HG02759 (cell line): Measurements from ENCODE around the gene RASAL2.
"Not testable (repeated sequence)": the region's sequence is repeated elsewhere in the genome, so short reads cannot be mapped to it uniquely, and the experiment has no call there.

Experiments used
- ATAC-seq: cut with Tn5 transposase; IDR thresholded peaks from one replicate; pipeline ENCODE4 v1.9.1; 2021; ENCODE audit warnings: mild to moderate bottlenecking, moderate library complexity; ENCODE audit not compliant: unreplicated experiment

RASAL2 gene

GRCh38 chr1:178066908-178067614 lies 26.8 kb upstream of the RASAL2 start:
- ATAC-seq, result peak; percentile 98

DNA sequence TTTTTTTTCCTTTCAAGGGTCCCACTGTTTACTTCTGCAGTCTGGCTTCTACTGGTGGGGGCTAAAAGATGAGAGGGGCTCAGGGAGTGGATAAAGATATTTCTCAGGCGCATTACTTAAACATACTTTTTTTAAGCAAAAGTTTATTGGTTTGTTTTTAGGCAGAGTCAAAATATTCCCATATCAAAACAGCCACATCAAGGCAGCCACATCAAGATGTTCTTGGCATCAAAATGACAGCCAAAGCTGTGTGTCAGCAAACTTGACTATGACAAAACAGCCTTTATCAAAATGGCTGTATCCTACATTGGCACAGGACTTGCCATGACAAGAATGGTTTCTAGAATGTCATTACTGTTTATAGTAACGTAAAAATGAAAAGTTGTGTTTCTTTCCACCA lies 22.1 kb upstream of the RASAL2 start:
- ATAC-seq, result no peak

DNA sequence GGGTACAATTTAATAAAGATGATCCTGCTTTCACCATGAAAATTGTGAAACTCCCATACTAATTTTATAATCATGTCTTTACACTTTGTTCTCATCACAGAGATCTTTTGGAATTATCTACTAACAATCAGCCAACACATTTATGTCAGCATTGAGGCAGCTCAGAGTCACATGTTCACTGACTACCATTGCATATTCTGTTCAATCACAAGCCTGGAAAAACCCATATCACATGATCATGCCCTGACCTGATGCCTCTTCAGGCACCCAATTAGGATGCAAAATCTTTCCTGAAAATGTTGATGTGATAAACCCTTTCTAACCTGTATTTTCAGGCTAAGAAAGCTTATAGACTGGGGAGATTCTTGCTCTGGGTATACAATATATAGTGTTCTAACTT lies 21.6 kb upstream of the RASAL2 start:
- ATAC-seq, result no peak

DNA sequence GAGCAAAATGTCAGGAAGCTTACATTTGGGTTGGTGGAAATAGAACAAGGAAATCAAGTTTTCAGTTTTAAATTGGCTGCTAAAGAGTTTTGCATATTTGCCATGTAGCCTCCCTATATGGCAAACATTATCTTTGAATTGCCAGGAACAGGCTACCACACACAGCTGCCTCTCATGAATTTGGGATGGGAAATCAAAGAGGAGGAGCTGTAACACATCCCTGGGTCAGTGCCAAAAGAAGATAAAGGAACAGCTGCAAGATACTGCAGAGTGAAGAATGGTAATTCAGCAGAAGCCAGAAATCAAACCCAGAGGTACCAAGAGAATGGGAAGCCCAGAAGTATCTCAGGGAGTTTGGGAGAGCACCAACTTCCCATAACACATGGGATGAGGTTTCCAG lies 18.6 kb upstream of the RASAL2 start:
- ATAC-seq, result no peak

DNA sequence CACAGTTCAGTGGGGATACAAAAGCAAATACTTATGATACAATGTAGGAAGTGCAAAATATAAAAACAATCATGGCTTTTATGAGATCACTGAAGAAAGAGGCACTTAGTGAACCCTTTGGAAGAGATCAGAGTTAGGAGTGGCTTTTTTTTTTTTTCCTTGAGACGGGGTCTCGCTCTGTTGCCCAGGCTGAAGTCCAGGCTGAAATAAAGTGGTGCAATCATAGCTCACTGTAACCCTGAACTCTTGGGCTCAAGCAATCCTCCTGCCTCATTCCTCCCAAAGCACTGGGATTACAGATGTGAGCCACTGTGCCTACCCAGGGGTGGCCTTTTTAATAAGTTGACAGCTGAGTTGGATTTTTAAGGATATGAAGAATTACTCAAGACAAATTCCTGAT lies 17.3 kb upstream of the RASAL2 start:
- ATAC-seq, result no peak

DNA sequence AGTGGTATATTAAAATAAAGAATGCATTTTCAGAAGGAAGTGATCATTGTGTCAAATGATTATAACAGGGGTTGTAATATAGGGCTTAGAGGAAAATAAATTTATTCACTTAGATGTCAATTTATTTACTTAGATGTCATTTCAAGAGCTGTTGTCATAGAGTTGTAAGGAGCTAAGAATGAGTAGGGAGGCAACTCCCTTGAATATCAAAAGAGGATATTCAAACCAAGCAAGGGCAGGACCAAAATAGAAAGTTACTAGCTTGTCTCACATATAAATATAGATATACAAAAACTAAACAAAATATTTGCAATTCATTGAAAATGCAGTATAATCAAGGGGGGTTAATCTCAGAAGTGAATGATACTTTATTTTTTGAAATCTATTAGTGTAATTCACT lies 16.0 kb upstream of the RASAL2 start:
- ATAC-seq, result no peak

DNA sequence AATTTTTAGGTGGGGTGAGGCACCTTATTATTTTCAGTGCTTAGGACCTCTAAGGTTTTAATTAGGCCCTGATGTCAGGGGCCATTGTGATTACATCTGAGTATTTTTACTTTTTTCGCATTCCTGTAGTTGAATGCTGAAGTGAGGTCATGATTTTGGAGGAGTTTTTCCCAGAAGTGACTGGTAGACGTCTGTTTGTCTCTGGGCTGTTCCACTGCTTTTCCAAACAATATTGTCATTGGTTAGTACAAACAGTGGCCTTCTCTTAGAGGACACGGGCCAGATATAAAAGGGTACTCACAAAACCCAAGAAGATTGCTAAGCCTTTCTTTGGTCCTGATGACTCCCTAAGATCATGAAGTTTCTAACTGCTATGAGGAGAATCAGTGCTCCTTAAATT lies 7.6 kb upstream of the RASAL2 start:
- ATAC-seq, result no peak

DNA sequence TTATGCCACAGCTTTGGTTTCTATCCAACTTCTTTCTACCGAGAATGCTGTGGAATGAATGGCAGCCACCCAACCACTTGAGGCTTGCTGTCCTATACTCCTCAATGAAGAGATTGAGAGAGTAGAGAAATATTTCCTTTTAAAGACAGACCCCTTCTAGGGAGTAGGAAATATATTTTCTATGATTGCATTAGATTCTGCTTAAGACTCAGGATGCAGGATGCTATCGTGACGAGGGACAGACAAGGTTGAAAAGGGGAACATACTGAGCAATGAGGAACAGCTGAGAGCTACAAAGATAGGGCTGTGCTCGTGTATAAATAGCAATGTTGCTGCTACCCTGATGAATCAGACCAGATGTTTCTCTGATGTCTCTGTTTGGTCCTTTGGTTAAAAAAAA lies 7.1 kb upstream of the RASAL2 start:
- peak; percentile 49 for ATAC-seq

- no peak for ATAC-seq
Measured at GRCh38 chr1:178088651-178089050, 5.3 kb upstream of the RASAL2 start.

DNA sequence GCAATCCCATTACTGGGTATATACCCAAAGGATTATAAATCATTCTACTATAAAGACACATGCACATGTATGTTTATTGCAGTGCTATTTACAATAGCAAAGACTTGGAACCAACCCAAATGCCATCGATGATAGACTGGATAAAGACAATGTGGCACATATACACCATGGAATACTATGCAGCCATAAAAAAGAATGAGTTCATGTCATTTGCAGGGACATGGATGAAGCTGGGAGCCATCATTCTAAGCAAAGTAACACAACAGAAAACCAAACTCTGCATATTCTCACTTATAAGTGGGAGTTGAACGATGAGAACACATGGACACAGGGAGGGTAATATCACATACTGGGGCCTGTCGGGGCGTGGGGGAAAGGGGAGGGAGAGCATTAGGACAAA lies 2.5 kb upstream of the RASAL2 start:
- ATAC-seq, result not testable (repeated sequence)

DNA sequence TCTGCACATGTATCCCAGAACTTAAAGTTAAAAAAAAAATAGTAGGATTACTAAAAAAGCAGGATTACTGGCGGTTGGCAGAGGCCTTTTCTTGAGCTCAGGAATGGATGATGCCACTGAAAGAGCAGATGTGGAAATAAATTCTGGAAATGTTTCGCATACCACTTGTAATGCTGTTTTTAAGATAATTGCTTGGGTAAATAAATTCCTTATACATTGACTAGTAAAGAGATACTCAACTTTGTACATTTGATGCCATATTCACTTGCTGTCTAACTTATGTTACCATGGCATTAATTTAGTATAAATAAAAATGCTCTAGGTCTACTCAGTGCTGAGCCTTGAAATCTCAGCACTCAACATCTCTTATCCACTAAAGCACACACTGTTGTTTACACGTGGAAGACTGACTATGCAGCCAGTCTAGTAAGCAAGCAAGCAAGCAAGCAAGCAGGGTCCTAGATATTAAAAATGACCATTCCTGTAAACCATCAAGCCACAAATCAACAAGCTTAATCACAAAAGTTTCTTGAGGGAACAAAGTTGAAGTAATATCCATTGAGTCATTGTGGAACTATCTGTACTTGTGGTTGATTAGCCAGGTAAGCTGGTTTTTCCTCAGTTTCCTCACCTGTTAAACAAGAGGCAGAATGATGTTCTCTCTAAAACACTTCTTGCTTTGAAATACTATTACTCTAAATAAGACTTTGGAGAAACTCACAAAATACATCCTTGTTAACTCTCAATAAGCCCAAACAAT lies 1.7 kb upstream of the RASAL2 start:
- no peak for ATAC-seq

- ATAC-seq, result peak; percentile 2
Measured at GRCh38 chr1:178092878-178093493, 918 bp upstream of the RASAL2 start.

GRCh38 chr1:178093494-178093950 lies 382 bp upstream of the RASAL2 start:
- ATAC-seq, result peak; percentile 84

DNA sequence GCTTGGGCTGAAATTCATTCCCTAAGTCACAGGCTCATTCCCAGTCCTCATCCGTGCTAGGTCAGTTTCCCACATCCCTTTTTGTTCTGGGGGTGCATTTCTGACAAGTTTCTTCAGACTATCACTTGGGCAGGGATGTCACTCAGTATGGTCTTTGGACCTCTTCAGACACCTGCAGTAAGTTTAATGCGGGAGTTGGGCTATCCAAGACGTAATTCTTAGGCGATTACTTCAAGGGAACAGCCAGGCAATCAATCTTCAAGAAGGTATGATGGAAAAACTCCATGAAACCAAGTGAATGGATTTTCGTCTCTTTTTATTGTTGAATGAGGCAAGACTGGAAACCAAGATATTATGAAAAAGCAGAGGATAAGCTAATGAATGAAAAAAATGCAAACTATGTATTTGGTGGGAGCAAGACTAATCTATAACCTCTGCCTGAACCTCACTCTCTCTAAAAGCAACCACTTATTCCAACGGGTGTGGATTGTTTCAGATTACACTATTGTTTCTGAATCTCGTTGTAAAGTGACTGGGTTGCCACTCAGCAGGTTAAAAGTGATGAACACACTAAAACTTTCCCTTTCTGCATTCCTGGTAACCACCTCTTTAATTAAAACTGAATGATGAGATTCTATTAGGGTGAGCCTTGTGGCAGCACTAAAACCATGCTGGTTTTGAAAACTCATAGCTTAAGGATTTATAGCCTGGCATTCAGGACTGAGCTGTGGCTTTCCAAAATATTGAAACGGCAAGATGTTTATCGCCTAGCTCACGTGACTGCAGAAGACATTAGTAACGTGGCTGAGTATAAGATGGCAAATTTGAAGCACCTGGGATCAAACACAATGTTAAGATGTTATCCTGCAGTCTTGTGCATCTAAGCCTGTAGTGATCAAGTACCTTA lies 1.1 kb downstream of the RASAL2 start:
- ATAC-seq, result no peak

DNA sequence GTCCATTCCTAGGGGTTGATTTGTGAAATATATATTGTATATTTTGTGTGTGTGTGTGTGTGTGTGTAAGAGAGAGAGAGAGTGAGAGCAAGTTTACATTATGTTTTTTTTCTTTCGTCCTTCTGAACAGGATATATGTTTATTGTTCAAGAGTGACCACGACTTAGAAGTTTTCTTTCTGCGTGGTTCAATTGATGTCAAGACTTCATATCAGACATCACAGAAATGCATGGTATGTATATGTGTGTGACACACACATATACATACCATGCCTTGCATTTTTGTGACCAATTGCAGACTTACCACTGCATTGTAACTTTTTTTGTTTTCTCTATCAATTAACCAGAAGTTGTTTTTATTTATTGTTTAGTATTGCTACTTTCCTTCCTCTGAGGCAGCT lies 2.5 kb downstream of the RASAL2 start:
- ATAC-seq, result no peak

- no peak for ATAC-seq
Measured at GRCh38 chr1:178098262-178098661, 4.4 kb downstream of the RASAL2 start.

GRCh38 chr1:178101266-178101630 lies 7.3 kb downstream of the RASAL2 start:
- no peak for ATAC-seq

DNA sequence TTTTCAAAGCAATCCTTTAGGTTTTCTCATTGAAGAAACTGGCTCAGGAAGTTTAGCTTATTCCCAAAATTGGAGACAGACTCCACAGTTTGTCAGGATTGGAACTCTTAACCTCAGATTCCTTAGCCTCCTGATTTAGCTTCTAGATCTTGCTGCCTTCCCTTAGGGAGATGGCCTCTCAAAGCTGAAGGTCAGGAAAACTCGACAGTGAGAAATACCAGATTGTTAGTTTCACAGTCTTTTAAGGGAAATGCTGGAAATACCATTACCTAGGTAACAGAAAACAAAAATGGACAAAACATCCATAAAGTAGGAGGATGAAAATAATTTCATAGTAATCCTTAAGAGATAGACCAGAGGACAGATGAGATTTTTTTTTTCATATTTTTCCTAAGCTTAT lies 7.8 kb downstream of the RASAL2 start:
- no peak for ATAC-seq

DNA sequence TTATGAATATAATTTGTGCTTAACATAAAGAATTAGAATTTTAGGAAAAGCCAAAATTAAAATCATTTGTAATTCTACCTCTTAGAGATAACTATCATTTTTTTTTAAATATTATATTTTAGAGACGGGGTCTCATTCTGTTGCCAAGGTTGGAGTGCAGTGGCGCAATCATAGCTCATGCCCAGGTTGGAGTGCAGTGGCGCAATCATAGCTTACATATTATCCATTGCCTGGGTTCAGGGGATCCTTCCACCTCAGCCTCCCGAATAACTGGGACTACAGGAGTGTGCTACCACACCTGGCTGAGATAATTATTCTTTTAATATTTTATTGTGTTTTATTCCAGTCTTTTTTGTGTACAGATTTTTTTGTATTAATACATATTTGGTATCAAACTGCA lies 8.3 kb downstream of the RASAL2 start:
- no peak for ATAC-seq

- ATAC-seq, result no peak
Measured at GRCh38 chr1:178107823-178108222, 13.9 kb downstream of the RASAL2 start.
